HG02884 (cell line): ENCODE results near the gene OR2A5.
"Not testable (repeated sequence)": the region's sequence is repeated elsewhere in the genome, so short reads cannot be mapped to it uniquely, and the experiment has no call there.

Source experiments
- ATAC-seq: cut with Tn5 transposase; IDR thresholded peaks from one replicate; pipeline ENCODE4 v1.9.1; 2021; ENCODE audit warnings: mild to moderate bottlenecking, moderate library complexity; ENCODE audit not compliant: unreplicated experiment

OR2A5 gene, protein sequence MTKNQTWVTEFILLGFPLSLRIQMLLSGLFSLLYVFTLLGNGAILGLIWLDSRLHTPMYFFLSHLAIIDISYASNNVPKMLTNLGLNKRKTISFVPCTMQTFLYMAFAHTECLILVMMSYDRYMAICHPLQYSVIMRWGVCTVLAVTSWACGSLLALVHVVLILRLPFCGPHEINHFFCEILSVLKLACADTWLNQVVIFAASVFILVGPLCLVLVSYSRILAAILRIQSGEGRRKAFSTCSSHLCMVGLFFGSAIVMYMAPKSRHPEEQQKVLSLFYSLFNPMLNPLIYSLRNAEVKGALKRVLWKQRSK

DNA sequence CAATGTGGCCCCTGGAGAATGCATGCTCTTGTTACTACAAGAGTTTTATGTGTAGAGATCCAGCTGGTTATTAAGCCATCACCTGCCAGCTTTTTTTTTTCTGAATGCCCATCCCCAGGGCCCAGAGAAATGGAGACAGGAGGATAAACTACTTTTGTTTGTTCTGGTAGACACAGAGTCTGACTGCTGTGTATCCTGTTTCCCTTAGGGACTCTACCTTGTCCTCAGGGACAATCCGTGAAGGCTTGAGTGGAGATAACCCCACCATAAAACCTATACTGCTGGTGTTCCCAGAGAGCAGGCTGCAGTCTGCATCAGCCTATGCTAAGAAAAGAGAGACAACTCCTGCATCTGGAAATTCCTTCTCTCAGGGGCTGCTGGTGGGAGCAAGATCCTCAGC lies at the start of gene OR2A5:
Gene OR2A5 (plus strand): TSS at position 301 of the 400 bp plus-strand sequence. CDS start 1,454 bp downstream, outside the sequence.
- ATAC-seq = no peak

DNA sequence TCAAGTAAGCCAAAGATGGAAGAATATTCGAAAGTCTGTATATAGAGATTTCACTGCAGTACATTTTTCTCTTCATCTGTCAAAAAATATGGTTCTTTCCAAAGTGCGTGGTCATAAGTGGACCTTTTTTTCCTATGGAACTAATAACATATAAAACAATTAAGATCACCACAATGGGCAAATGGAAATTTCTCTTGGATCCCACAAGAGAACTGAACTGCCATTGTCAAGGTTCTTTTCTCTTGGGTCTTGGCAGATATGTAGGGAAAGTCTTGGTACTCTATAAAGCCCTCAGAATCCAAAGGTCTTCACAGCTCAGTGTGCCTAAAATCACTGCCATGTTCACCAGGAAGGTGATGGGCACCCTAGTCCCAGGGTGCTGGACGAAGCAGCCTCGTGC lies 48.7 kb upstream of the OR2A5 start, which contains the start of gene OR6B1:
Gene OR6B1 (plus strand): TSS at position 301 of the 400 bp plus-strand sequence. CDS start 3,677 bp downstream, outside the sequence.
- ATAC-seq = no peak

DNA sequence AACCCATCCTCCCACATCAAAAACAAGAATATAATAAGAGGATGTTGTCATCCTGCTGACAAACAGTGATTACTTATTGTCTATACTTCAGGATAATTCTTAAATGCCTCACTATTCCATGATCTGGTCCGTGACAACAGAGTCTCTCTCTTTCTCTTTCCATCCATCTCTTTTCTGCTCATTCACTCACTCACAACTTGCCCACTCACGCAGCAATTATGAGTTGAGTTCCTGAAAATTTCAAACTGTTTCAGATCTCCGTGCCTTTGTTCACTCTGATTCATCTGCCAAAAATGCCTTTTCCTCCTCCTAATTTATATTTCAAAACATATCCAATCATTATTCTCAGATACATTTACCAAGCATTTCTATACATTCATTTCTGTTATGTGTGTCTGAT lies 47.2 kb upstream of the OR2A5 start:
- no peak for ATAC-seq

DNA sequence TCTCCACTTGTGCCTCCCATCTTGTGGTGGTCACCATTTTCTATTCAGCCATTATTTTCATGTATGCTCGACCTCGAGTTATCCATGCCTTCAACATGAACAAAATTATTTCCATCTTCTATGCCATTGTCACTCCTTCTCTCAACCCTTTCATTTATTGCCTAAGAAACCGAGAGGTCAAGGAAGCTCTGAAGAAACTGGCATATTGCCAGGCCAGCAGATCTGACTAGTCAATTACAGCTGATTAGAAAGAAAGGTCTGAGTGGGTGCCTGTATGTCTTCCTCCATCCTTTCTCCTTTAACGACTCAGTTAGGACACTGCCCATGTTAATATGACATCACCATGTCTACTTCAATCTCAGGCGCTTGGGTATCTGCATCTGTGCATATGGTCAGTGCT lies 44.0 kb upstream of the OR2A5 start:
- ATAC-seq = no peak

DNA sequence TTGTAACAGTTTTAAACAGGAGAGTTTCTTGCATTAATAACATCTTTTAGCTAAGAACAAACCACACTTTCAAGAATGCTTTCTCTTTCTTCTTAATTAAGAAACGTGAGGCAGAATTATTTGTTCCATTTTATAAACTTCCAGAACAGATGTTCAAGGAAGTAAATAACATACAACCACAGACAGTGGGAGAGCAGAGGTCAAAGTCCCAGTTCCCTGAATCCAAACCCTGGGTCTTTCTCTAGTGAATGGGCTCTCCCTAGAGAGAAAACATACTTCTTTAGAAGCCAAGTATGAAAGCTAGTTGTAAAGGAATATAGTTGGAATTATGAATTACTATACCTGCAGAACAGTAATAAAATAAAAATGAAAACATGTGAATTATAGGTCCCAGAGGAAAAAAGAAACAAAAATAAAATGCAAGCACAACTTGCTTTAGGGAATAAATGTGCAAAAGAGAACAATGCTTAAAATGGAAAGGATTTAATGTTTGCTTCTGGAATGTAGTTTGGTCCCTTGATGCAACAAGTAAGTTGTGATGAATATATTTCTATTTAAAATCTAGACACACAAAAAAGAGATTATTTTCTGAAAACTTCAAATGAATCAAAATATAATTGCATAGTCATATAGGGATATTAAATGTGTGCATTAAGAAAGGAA lies 42.6 kb upstream of the OR2A5 start:
- ATAC-seq = no peak

DNA sequence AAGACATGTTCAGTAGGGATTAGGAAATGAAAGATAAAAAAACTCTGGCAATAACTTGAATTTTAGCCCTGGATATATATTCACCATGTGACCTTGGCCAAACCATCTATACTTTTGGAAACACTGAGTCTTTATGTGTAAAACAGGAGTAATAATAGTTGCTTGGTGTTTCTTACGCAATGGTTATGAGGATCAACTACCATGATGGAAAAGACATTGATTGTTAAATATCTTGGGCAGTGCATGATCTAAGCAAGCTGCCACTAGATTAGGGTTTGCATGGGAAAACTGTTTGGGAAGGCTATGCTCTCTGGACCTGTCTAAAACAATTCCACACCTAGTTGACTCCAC lies 42.1 kb upstream of the OR2A5 start:
- no peak for ATAC-seq

DNA sequence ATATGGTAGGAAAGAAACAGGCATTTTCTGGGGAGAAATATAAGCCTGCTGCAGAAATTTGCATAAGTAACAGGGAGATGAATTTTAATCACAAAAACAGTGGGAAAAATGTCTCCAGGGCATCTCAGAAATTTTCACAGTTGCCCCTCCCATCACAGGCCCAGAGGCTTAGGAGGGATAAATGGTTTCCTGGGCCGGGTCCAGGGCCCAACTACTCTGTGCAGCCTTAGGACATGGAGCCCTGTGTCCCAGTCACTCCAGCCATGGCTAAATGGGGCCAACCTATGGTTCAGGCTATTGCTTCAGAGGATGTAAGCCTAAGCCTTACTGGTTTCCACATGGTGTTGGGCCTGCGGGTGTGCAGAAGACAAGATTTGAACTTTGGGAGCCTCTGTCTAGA lies 39.4 kb upstream of the OR2A5 start:
- no peak for ATAC-seq

DNA sequence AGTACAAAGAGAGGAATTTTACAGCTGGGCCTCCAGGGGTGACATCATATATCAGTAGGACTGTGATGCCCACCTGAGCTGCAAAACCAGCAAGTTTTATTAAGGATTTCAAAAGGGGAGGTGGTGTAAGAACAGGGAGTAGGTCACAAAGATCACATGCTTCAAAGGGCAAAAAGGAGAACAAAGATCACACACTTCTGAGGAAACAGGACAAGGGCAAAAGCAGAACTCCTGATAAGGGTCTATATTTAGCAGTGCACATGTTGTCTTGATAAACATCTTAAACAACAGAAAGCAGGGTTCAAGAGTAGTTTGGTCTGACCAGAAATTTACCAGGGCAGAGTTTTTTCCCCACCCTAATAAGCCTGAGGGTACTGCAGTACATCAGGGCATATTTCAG lies 38.7 kb upstream of the OR2A5 start:
- not testable (repeated sequence) for ATAC-seq

DNA sequence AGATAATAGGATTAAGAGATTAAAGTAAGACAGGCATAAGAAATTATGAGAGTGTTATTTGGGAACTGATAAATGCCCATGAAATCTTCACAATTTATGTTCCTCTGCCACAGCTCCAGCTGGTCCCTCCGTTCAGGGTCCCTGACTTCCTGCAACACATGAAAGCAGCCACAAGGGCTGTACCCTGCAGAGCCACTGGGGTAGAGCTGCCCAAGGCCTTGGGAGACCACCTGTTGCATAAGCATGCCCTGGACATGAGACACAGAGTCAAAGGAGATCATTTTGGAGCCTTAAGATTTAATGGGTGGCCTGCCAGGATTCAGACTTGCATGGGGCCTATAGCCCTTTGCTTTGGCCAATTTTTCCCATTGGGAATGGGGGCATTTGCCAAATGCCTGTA lies 37.9 kb upstream of the OR2A5 start:
- not testable (repeated sequence) for ATAC-seq

DNA sequence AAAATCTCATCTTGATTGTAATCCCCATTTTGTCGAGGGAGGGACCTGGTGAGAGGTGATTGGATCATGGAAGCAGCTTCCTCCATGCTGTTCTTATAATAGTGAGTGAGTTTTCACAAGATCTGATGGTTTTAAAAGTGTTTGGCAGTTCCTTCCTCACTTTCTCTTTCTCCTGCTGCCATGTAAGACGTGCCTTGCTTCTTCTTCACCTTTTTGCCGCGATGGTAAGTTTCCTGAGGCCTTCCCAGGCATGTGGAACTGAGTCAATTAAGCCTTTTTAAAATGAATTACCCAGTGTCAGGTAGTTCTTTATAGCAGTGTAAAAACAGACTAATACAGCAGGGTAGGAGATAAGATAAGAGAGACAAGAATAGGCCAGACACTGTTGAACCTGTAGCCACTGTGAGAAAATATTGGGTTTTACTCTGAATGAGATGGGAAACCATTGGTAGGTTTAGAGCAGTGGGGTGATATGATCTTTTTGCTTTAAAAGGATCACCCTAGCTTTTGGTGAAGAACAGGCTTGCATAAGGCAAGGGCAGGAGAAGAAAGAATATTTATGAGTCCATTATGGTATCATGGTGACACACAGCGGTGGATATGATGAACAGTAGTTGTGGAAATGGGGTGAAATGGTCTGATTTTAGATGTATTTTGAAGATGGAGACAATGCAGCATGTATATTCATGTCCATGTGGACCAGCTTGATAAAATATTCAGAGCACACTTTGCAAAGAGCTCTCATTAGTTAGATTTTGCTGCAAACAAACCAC lies 37.1 kb upstream of the OR2A5 start:
- ATAC-seq = no peak

DNA sequence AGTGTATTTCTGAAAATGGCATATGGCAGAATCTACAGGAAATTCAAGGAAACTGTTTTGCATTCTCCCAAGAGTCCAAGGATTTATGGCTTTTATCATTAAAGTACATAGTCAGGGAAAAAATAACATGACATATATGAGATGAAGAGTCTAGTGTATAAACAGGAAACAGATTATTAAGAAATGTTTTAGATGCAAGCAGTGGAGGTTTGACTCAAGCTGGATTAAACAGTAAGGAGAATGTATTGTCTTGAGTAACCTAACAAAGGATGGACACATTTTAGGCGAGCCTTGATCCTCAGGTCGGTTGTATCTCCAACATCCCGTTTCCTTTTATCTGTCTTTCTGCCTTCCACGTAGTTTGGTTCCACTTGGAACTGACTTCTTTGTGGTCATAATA lies 30.7 kb upstream of the OR2A5 start:
- no peak for ATAC-seq

DNA sequence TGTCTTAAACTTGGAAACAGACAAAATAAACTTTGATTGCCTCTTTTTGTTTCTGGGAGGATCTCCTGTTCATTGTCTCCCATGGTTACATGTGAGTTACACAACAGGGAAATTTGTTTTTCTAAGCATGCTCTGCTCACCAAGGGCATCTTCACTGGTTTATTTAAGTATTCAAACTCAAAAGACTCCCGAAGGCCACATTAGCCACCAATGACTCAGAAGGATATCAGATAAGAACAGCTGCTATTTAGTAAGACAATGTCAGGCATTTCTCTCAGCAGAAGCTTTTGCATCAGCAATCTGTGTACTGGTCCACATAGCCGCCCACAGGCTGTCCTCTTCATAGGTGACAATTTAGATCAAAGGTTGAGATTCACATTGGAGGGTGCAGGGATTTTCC lies 29.3 kb upstream of the OR2A5 start:
- no peak for ATAC-seq

DNA sequence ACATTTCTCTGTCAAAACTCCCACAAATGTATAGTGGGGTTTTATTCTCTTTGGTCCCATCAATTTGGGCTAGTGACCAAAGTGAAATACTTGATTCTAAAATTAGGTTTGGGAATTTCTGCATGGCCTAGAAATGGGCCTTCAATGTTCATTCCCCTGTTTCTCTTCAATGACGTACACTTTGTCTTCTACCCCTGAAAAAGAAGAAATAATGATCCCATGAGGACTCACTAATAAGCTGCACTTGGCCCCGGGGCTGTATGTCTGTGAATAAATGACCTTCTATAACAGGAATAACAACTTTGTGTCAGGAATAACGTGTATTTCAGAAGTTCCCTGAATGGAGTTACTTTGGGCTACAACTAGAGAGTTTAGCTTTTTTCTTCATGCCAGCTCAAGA lies 28.4 kb upstream of the OR2A5 start:
- ATAC-seq = no peak

DNA sequence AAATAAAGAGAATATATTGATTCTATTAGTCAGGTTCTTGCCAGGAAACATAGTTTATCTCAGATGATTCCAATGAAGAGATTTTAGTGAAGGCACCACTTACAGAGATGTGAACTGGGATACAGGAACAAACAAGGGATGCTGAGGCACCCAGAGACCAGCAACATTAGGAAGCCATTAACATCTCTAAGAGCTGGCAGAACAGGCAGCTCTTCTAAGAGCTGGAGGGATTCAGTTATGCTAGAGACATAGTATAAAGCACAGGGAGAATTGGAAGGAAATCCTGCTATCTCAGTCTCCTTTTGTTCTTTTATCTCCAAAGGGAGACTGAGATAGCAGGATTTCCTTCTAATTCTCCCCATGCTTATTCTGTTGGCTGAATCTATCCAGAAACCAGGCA lies 26.6 kb upstream of the OR2A5 start:
- no peak for ATAC-seq

DNA sequence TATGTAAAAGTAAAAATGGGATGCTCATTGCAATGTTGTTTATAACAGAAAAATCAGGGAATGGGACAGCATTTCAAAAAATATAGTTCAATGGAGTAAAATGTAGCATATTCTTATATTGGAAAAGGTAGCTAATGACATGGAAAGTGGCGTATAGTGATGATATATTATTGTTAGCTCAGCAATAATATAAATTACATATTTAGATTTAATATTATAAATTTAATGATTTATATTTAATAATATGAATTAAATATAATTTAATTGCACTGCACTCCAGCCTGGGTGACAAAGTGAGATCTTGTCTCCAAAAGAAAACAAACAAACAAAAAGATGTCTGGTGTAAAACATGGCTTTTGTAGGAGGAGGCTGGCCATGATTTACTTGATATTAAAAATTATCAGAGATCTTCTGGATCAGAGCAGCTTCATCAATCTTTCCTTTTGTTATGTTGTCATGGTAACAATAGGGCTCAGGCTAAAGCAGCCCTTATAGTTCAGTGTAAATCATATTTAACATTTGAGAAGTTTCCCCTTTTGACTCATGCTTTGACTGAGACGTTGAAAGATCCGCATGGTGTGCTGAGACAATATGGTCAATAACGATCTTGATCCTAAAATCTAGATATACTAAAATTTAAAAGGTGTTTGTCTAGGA lies 25.4 kb upstream of the OR2A5 start:
- no peak for ATAC-seq

DNA sequence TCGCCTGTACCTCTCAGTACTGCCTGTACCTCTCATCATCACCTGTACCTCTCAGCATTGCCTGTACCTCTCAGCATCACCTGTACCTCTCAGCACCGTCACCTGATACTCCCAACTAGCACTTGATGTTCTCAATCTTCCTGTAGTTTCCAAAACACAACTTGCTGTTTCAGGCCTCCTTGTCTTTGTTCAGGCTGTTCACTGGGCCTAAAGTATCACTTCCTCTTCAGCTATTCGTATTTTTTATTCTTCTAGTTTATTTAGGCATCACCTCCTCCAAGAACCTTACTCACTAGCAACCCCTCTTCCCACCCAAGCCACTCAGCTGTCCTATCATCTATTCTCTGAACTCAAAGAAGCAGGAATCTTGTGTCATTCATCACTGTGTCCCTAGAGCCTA lies 24.5 kb upstream of the OR2A5 start:
- ATAC-seq = no peak

DNA sequence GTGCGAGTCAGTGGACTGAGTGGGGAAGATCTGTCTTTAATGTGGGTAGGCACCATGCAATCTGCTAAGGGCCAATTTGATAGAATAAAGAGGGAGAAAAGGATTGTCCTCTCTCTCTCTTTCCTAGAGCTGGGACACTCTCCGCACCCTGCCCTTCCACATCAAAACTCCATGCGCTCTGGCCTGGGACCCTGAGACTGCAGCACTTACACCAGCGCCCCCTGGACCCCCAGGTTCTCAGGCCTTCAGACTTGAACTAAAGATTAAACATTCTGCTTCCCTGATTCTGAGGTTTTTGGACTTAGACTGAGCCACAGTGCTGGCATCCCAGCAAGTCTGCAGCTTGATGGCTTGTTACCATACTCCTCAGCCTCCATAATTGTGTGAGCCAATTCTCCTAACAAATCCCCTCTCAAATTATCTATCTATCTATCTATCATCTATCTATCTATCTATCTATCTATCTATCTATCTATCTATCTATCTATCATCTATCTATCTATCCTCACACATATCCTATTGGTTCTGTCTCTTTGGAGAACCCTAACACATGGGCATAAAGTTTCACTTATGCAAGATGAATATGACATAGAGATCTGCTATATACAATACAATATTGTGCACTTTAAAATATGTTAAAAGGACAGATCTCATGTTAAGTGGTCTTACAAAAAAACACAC lies 22.4 kb upstream of the OR2A5 start:
- ATAC-seq = no peak

DNA sequence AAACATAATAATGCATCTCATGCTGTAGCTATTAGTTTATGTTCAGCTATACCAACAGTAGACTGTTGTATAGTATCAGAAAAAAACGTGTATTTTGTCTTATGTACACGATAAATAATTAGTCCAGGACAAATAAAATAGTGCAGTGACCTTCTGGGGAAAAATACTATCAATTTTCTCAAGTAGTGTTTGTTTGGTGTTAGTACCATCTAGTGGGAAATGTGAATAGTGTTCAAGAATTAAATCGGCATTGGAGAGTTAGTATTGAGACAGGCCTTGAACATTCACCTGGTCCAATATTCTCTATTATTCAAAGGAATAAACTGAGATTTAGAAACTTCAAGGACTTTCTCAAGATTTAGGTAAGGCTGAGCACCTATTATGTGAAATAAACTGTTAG lies 21.7 kb upstream of the OR2A5 start:
- no peak for ATAC-seq

DNA sequence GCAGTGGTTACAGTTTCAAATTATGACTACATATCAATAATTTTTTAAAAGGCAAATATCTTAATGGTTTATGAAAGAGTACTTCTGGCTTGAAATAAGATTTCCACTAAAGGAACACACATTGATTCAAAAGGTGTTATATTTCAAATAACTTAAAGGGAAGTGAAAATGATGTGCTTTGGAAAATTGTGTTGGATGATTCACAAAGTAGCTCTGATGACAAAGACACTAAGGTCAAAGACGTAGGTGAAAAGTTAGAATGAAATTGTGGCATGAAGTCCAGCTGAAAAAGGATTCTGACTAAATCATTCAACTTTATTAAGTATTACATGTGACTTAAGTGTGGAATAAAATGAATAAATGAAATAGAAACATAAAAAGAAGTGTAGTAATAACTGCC lies 20.8 kb upstream of the OR2A5 start:
- ATAC-seq = peak; percentile 59

DNA sequence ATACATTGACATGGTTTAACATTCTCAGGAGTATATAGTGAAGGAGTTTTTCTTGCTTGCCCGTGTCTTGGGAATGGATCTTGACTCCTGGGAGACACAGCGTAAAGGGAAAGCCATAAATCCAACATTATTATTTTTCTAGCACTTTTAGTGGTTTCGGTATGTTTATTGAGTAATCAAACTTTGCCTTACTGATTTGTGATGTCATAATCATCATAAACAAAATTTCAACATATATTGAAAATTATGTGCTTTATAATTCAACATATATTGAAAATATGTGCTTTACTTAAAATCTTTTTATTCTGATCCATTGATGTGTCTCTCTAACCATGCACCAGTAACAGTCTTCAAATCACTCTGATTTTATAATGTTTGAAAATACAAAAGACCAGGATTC lies 20.2 kb upstream of the OR2A5 start:
- ATAC-seq = no peak

DNA sequence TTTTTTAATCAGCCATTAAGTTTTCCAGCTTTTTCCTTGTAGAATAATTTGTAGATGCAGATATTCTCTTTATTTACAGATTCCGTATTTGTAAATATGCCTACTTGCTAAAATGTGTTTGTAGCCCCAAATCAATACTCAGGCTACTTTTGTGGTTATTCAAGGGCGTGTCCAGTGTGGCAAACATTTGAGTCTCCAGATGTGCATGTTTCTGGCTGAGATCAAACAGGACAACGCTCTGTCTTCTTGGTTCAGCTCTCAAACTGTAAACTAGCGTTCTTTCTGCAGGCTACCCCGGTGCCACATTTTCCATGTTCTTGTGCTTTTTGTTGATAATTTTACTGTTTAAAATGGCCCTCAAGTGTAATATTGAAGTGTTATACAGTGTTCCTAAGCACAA lies 16.2 kb upstream of the OR2A5 start:
- ATAC-seq = no peak
